ENCODE data around the gene ADAD2. TPM values are rescaled to one million over a fixed set of nuclear protein-coding genes. Genes with fewer than 3 reads are reported as not detected.

ADAD2 gene
- total RNA-seq, 1 donor from 2014 or later = not detected

DNA sequence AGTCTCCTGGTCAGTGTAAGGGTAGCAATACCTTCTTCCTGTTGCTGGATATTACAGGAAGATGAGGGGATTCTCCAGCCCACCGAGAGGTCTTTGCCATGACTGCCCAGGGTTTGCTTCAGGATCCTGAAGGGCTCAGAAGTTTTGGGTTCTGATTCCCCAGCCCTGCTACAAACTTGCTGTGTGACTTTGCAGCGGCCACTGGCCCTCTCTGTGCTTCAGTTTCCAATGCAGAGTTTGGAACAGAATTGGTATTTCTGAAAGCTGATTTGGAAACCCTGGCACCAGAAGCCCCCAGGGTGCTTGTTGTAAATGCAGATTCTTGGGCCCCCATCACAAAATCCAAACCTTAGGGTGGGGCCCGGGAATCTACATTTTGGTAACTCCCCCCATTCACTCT, 34.2 kb downstream of the ADAD2 start:
- TF ChIP-seq, protein P1, sequence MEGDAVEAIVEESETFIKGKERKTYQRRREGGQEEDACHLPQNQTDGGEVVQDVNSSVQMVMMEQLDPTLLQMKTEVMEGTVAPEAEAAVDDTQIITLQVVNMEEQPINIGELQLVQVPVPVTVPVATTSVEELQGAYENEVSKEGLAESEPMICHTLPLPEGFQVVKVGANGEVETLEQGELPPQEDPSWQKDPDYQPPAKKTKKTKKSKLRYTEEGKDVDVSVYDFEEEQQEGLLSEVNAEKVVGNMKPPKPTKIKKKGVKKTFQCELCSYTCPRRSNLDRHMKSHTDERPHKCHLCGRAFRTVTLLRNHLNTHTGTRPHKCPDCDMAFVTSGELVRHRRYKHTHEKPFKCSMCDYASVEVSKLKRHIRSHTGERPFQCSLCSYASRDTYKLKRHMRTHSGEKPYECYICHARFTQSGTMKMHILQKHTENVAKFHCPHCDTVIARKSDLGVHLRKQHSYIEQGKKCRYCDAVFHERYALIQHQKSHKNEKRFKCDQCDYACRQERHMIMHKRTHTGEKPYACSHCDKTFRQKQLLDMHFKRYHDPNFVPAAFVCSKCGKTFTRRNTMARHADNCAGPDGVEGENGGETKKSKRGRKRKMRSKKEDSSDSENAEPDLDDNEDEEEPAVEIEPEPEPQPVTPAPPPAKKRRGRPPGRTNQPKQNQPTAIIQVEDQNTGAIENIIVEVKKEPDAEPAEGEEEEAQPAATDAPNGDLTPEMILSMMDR (conservative IDR thresholded peaks at IDR 0.05) = no peak
- Mint-ChIP-seq H3K27me3 (peaks cover 2% of the 10 kb centered on the region), H3K4me1 (ENCODE audit: unreplicated experiment) (peaks cover 5% of the 10 kb centered on the region), H3K27ac (no peak overlapping the region), H3K36me3 (no peaks in the 10 kb centered on the region), H3K4me3 (no peak overlapping the region), H3K9me3 (no peaks in the 10 kb centered on the region)
- DNase-seq (ENCODE audit: extremely low spot score, unreplicated experiment) = no peak

DNA sequence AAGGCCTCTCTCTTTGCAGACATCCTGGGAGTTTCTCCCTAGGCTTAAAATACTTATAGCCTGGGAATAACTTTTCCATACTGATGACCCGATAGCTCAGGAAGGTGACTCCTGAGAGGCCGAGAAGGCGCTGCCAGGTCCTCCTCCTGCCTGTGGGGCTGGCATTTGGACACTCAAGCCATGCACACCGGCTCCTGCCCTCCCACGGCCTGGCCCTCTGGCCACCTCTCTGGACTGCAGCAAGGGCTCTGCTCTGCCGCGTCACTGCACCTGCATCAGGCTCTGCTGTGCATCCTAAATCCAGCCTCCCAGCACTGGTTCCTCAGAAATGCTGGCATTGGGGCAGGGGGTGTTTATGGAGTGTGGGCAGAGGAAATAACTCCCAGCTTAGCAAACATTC, 34.6 kb downstream of the ADAD2 start:
- TF ChIP-seq, protein P1 (conservative IDR thresholded peaks at IDR 0.05) = no peak
- H3K36me3 Mint-ChIP-seq = no peaks in the 10 kb centered on the region
- H3K4me1 Mint-ChIP-seq (ENCODE audit: unreplicated experiment) = peaks cover 5% of the 10 kb centered on the region
- no peaks in the 10 kb centered on the region for H3K9me3 Mint-ChIP-seq
- DNase-seq (ENCODE audit: extremely low spot score, unreplicated experiment) = no peak
- H3K4me3 Mint-ChIP-seq = no peak overlapping the region
- peaks cover 2% of the 10 kb centered on the region for H3K27me3 Mint-ChIP-seq
- no peak overlapping the region for H3K27ac Mint-ChIP-seq

- no peak overlapping the region for H3K4me3 Mint-ChIP-seq
- H3K9me3 Mint-ChIP-seq = no peaks in the 10 kb centered on the region
- H3K27me3 Mint-ChIP-seq = peaks cover 3% of the 10 kb centered on the region
- no peak for DNase-seq (ENCODE audit: extremely low spot score, unreplicated experiment)
- TF ChIP-seq, protein P1 (conservative IDR thresholded peaks at IDR 0.05) = no peak
- no peak overlapping the region for H3K27ac Mint-ChIP-seq
- H3K4me1 Mint-ChIP-seq (ENCODE audit: unreplicated experiment) = peaks cover 5% of the 10 kb centered on the region
- H3K36me3 Mint-ChIP-seq = no peaks in the 10 kb centered on the region
Observed at GRCh38 chr16:84226026-84226425, 35.1 kb downstream of the ADAD2 start.

- Mint-ChIP-seq H3K4me3 (no peak overlapping the region), H3K36me3 (no peaks in the 10 kb centered on the region), H3K4me1 (ENCODE audit: unreplicated experiment) (peaks cover 5% of the 10 kb centered on the region), H3K9me3 (no peaks in the 10 kb centered on the region), H3K27me3 (peaks cover 6% of the 10 kb centered on the region), H3K27ac (no peak overlapping the region)
- DNase-seq (ENCODE audit: extremely low spot score, unreplicated experiment) = no peak
- TF ChIP-seq, protein P1 (conservative IDR thresholded peaks at IDR 0.05) = no peak
Observed at GRCh38 chr16:84227548-84227947, 36.6 kb downstream of the ADAD2 start.

DNA sequence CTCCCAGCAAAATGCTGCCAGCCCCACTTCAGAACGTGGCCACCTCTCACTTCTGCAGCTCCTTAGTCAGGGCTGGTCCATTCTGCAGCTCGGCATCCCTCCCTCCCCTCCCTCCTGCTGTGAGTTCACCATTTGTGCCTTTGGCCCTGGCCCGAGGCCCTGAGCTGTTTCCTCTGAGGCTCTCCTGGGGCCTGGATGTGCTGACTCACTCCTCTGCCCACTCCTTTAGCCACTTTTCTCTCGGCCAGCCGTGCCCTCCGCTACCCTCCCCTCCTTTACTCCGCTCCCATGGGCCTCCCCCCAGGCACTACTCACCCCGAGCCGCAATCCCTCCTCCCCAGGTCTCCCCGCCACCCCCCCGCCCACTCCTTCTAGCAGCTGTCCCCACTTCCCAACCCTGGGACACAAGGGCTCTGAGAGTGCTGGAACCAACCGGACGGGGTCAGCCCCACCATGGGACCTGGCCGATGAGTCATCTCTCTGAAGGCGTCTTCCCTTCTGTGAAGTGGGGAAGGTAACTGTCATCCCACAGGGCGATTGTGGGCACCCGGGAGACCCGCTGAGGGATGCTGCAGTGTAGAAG, 37.4 kb downstream of the ADAD2 start:
- H3K4me3 Mint-ChIP-seq = no peak overlapping the region
- H3K9me3 Mint-ChIP-seq = no peaks in the 10 kb centered on the region
- H3K27me3 Mint-ChIP-seq = peaks cover 6% of the 10 kb centered on the region
- no peaks in the 10 kb centered on the region for H3K36me3 Mint-ChIP-seq
- no peak overlapping the region for H3K27ac Mint-ChIP-seq
- H3K4me1 Mint-ChIP-seq (ENCODE audit: unreplicated experiment) = peaks cover 5% of the 10 kb centered on the region
- TF ChIP-seq, protein P1 (conservative IDR thresholded peaks at IDR 0.05) = no peak
- DNase-seq (ENCODE audit: extremely low spot score, unreplicated experiment) = no peak

GRCh38 chr16:84229471-84229870, 38.5 kb downstream of the ADAD2 start:
- peaks cover 6% of the 10 kb centered on the region for H3K27me3 Mint-ChIP-seq
- peaks cover 6% of the 10 kb centered on the region for H3K4me1 Mint-ChIP-seq (ENCODE audit: unreplicated experiment)
- H3K4me3 Mint-ChIP-seq = no peak overlapping the region
- H3K9me3 Mint-ChIP-seq = no peaks in the 10 kb centered on the region
- TF ChIP-seq, protein P1 (conservative IDR thresholded peaks at IDR 0.05) = no peak
- no peak overlapping the region for H3K27ac Mint-ChIP-seq
- DNase-seq (ENCODE audit: extremely low spot score, unreplicated experiment) = no peak
- no peaks in the 10 kb centered on the region for H3K36me3 Mint-ChIP-seq

Measured in type B pancreatic cell (in vitro differentiated cells).